Effector memory CD4-positive, alpha-beta T cell (primary cell): ENCODE results near the gene RRBP1.

Experiments used
- DNase-seq, 3 donors: peaks; one replicate each; pipeline ENCODE4 v3.0.0-alpha.2; 2020
- H3K27ac ChIP-seq: 2 replicates; pipeline ENCODE4 v1.7.0; 2013; ENCODE audit warnings: mild to moderate bottlenecking, low read length, moderate library complexity; ENCODE audit not compliant: insufficient read depth, poor library complexity, severe bottlenecking
- H3K27me3 ChIP-seq: replicated peaks from 2 replicates; pipeline ENCODE4 v1.7.0; 2013; ENCODE audit warnings: mild to moderate bottlenecking, low read length; ENCODE audit not compliant: insufficient read depth, control insufficient read depth, poor library complexity, severe bottlenecking
- H3K36me3 ChIP-seq: 2 replicates; pipeline ENCODE4 v1.7.0; 2013; ENCODE audit warnings: mild to moderate bottlenecking, low read length, moderate library complexity; ENCODE audit not compliant: control insufficient read depth, insufficient read depth
- H3K4me1 ChIP-seq: 2 replicates; pipeline ENCODE4 v1.7.0; 2013; ENCODE audit warnings: low read length, mild to moderate bottlenecking; ENCODE audit not compliant: control insufficient read depth, insufficient read depth, poor library complexity, severe bottlenecking
- H3K4me3 ChIP-seq: 2 replicates; pipeline ENCODE4 v1.7.0; 2013; ENCODE audit warnings: low read length, low read depth, mild to moderate bottlenecking; ENCODE audit not compliant: insufficient read depth, poor library complexity, severe bottlenecking
- H3K9me3 ChIP-seq: 2 replicates; pipeline ENCODE4 v1.7.0; 2013; ENCODE audit warnings: mild to moderate bottlenecking, low read length, moderate library complexity; ENCODE audit not compliant: control insufficient read depth

The RRBP1 gene

GRCh38 chr20:17658648-17658993 lies 23.4 kb downstream of the RRBP1 start:
- Histone ChIP-seq H3K27me3 (no peaks in the 10 kb centered on the region), H3K36me3 (no peaks in the 10 kb centered on the region), H3K4me1 (no peaks in the 10 kb centered on the region), H3K4me3 (no peak overlapping the region), H3K27ac (no peak overlapping the region), H3K9me3 (no peaks in the 10 kb centered on the region)
- no peak for DNase-seq

GRCh38 chr20:17657898-17658647 lies 24.0 kb downstream of the RRBP1 start:
- Histone ChIP-seq H3K27me3 (no peaks in the 10 kb centered on the region), H3K4me1 (no peaks in the 10 kb centered on the region), H3K4me3 (no peak overlapping the region), H3K36me3 (no peaks in the 10 kb centered on the region), H3K9me3 (no peaks in the 10 kb centered on the region), H3K27ac (no peak overlapping the region)
- no peak for DNase-seq

- no peak for DNase-seq
- Histone ChIP-seq H3K9me3 (no peaks in the 10 kb centered on the region), H3K4me1 (no peaks in the 10 kb centered on the region), H3K27me3 (no peaks in the 10 kb centered on the region), H3K4me3 (no peak overlapping the region), H3K27ac (no peak overlapping the region), H3K36me3 (no peaks in the 10 kb centered on the region)
These were observed 24.8 kb downstream of the RRBP1 start for GRCh38 chr20:17657079-17657825.

GRCh38 chr20:17655865-17656479 lies 26.1 kb downstream of the RRBP1 start:
- Histone ChIP-seq H3K36me3 (no peaks in the 10 kb centered on the region), H3K27ac (no peak overlapping the region)

GRCh38 chr20:17655286-17655651 lies 26.8 kb downstream of the RRBP1 start:
- Histone ChIP-seq H3K4me1 (no peaks in the 10 kb centered on the region), H3K27ac (no peak overlapping the region), H3K9me3 (no peaks in the 10 kb centered on the region), H3K27me3 (no peaks in the 10 kb centered on the region), H3K4me3 (no peak overlapping the region), H3K36me3 (no peaks in the 10 kb centered on the region)
- DNase-seq = no peak

More at GRCh38 chr20:17655865-17656479, 26.1 kb downstream of the RRBP1 start:
- H3K4me1 ChIP-seq = no peaks in the 10 kb centered on the region
- H3K27me3 ChIP-seq = no peaks in the 10 kb centered on the region
- H3K9me3 ChIP-seq = no peaks in the 10 kb centered on the region
- H3K4me3 ChIP-seq = no peak overlapping the region
- DNase-seq = no peak

- no peak overlapping the region for H3K4me3 ChIP-seq
- no peaks in the 10 kb centered on the region for H3K27me3 ChIP-seq
- H3K27ac ChIP-seq = no peak overlapping the region
- H3K36me3 ChIP-seq = no peaks in the 10 kb centered on the region
- no peaks in the 10 kb centered on the region for H3K4me1 ChIP-seq
- no peaks in the 10 kb centered on the region for H3K9me3 ChIP-seq
- no peak for DNase-seq
These were observed 27.3 kb downstream of the RRBP1 start for GRCh38 chr20:17654649-17655285.

GRCh38 chr20:17653835-17654648 lies 28.0 kb downstream of the RRBP1 start:
- Histone ChIP-seq H3K4me1 (no peaks in the 10 kb centered on the region), H3K9me3 (no peaks in the 10 kb centered on the region), H3K4me3 (no peak overlapping the region), H3K36me3 (no peaks in the 10 kb centered on the region), H3K27ac (no peak overlapping the region), H3K27me3 (no peaks in the 10 kb centered on the region)
- no peak for DNase-seq

- H3K36me3 ChIP-seq = no peaks in the 10 kb centered on the region
- no peaks in the 10 kb centered on the region for H3K27me3 ChIP-seq
- no peak overlapping the region for H3K27ac ChIP-seq
- no peaks in the 10 kb centered on the region for H3K9me3 ChIP-seq
- H3K4me1 ChIP-seq = no peaks in the 10 kb centered on the region
- DNase-seq = no peak
- no peak overlapping the region for H3K4me3 ChIP-seq
These were observed 29.6 kb downstream of the RRBP1 start for GRCh38 chr20:17652411-17652810.

- Histone ChIP-seq H3K4me1 (no peaks in the 10 kb centered on the region), H3K27ac (no peak overlapping the region), H3K27me3 (no peaks in the 10 kb centered on the region), H3K9me3 (no peaks in the 10 kb centered on the region), H3K36me3 (no peaks in the 10 kb centered on the region), H3K4me3 (no peak overlapping the region)
- DNase-seq = no peak
These were observed 30.2 kb downstream of the RRBP1 start for GRCh38 chr20:17651760-17652388.
